Measurements from ENCODE around the gene FAM20C. TPM values are rescaled to one million over a fixed set of nuclear protein-coding genes. Genes with fewer than 3 reads are reported as not detected.
"Not testable (repeated sequence)": the region's sequence is repeated elsewhere in the genome, so short reads cannot be mapped to it uniquely, and the experiment has no call there.

The FAM20C gene
- total RNA-seq, 1 donor from 2014 or later: 90.8 TPM

GRCh38 chr7:293681-294439, 101.5 kb downstream of the FAM20C start:
- Histone ChIP-seq H3K27me3 (peaks cover 10% of the 10 kb centered on the region), H3K36me3 (no peaks in the 10 kb centered on the region), H3K9me3 (no peaks in the 10 kb centered on the region), H3K27ac (no peak overlapping the region), H3K4me1 (peaks cover 0 to 4% of the 10 kb centered on the region in 2 donors), H3K4me3 (no peak overlapping the region)
- TF ChIP-seq CTCF (IDR thresholded peaks at IDR 0.05): no peak
- intact Hi-C loops (cut with DNase I): no loop called here
- DNase-seq (ENCODE audit: low spot score in 2 of 2): no peak

- Histone ChIP-seq H3K36me3 (no peaks in the 10 kb centered on the region), H3K9me3 (no peaks in the 10 kb centered on the region), H3K4me1 (peaks cover 0 to 4% of the 10 kb centered on the region in 2 donors), H3K27me3 (peaks cover 6% of the 10 kb centered on the region), H3K27ac (no peak overlapping the region), H3K4me3 (no peak overlapping the region)
- TF ChIP-seq CTCF (IDR thresholded peaks at IDR 0.05): no peak
- intact Hi-C loops (cut with DNase I): no loop called here
- DNase-seq (ENCODE audit: low spot score in 2 of 2): peak in 1 of 2 donors; percentile 53
These were observed 102.2 kb downstream of the FAM20C start for GRCh38 chr7:294440-295154.

DNA sequence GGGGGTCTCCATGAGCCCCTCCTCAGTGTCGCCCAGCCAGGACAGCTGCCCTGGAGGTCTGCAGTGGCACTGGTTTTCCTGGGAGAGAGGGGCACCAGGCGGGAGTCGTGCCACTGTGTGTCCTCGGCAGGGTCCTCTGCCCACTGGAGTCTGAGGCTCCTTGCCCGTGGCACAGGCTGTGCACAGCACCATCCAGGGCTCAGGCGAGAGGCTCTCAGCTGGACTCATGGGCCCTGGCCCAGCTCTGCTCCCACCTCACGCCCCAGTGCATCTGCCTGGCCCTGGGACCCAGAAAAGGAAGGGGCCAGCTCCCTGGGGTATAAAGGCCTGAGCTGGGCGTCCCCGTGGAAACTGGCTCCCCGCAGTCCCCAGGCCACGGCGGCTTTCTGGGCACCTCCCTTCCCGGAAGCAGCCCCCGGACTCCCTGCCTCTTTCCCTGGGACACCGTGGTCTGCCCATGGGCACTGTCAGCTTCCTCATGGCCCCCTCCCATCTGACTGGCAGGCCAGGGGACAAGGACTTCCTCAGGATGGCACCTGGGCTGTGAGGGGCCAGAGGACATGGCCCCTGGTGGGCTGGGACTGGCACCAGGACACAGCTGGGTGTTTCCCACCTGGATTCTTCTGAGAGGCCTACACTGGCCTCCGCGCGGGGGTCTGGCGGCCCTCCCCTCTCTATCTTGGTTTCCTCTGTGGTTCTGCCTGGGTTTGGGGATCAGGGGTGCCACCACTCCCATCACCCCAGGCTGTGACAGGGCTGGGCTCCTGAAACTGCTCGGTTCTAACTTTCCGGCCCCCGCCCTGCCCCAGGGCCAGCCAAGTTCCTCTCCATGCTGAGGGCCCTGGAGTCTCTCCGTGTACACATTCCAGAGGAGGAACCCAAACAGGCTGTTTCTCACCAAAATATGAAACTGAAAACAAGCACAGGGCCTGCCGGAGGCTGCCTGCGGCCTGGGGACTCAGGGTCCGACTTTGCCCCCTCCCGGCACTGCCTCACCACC, 103.1 kb downstream of the FAM20C start:
- Histone ChIP-seq H3K36me3 (no peaks in the 10 kb centered on the region), H3K27me3 (no peaks in the 10 kb centered on the region), H3K4me1 (peaks cover 0 to under 1% of the 10 kb centered on the region in 2 donors), H3K27ac (no peak overlapping the region), H3K9me3 (no peaks in the 10 kb centered on the region), H3K4me3 (no peak overlapping the region)
- intact Hi-C loops (cut with DNase I): no loop called here
- no peak for TF ChIP-seq CTCF (IDR thresholded peaks at IDR 0.05)
- peak in 1 of 2 donors; percentile 61 for DNase-seq (ENCODE audit: low spot score in 2 of 2)

DNA sequence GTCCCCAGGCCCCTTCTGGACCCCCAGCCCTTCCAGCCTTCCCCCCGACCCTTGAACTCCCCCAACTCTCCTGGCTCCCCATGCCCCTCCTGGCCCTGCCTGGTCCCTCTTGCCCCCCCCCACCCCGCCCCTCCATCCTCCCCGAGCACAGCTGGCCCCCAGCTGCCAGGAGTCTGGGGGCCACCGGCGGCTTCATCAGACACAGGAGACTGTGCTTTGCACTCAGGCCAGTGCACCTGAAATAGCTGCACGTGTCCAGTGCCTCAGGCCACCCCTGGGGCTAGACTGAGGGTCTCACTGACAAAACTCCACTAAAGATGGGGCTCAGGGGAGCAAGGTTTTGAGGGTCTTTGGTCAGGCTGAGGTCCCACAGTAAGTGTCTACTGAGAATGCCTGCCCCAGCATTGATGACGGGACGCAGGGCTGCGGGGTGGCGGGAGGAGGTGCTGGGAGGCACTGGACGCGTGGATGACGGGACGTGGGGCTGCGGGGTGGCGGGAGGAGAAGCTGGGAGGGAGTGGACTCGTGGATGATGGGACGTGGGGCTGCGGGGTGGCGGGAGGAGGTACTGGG, 104.1 kb downstream of the FAM20C start:
- Histone ChIP-seq H3K4me3 (no peak overlapping the region), H3K27me3 (no peaks in the 10 kb centered on the region), H3K4me1 (no peaks in the 10 kb centered on the region), H3K9me3 (no peaks in the 10 kb centered on the region), H3K27ac (no peak overlapping the region), H3K36me3 (no peaks in the 10 kb centered on the region)
- no peak for DNase-seq (ENCODE audit: low spot score in 2 of 2)
- no peak for TF ChIP-seq CTCF (IDR thresholded peaks at IDR 0.05)
- intact Hi-C loops (cut with DNase I): no loop called here

DNA sequence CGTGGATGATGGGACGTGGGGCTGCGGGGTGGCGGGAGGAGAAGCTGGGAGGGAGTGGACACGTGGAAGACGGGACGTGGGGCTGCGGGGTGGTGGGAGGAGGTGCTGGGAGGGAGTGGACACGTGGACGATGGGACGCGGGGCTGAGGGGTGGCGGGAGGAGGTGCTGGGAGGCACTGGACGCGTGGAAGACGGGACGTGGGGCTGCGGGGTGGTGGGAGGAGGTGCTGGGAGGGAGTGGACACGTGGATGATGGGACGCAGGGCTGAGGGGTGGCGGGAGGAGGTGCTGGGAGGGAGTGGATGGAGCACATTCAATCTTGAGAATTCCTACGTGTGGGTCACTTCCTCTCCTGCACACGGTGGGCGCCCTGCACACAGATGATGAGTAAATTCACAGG, 104.8 kb downstream of the FAM20C start:
- intact Hi-C loops (cut with DNase I); H3K27ac ChIP-seq; H3K36me3 ChIP-seq; DNase-seq (ENCODE audit: low spot score in 2 of 2); H3K9me3 ChIP-seq; H3K4me1 ChIP-seq; H3K4me3 ChIP-seq; H3K27me3 ChIP-seq: not testable (repeated sequence)
